Panc1 (cell line): ENCODE data around the gene FIS1. TPM values are rescaled to one million over a fixed set of nuclear protein-coding genes. Genes with fewer than 3 reads are reported as not detected.

Source experiments
- ATAC-seq: fragments of 200-7000 bp; cut with Tn5 transposase; 2 replicates; pipeline ENCODE4 v1.9.1; 2020; ENCODE audit warnings: mild to moderate bottlenecking, moderate library complexity
- BruUV-seq: library from RNA; stranded (reverse); fragments of 400-500 nt; replicated peaks from 2 replicates; lab custom pipeline; 2021; lab: Mats Ljungman, UMichigan
- CTCF ChIA-PET: fragments of 300-600 bp; sonication (Branson Sonifier 250); formaldehyde crosslinking; loops from one replicate; lab custom pipeline; 2022; ENCODE audit warnings: antibody characterized with exemption; lab: Charles Lee
- POLR2A ChIA-PET: fragments of 300-600 bp; sonication (Branson Sonifier 250); formaldehyde crosslinking; loops from one replicate; lab custom pipeline; 2022; ENCODE audit warnings: antibody characterized with exemption; lab: Charles Lee
- DNase-seq: peaks from one replicate; pipeline ENCODE4 v3.0.0-alpha.2; 2010; ENCODE audit warnings: low read depth, low spot score
- H3K27ac ChIP-seq: 2 replicates; pipeline ENCODE4 v1.5.1; 2011; ENCODE audit warnings: mild to moderate bottlenecking, low read length, inconsistent platforms
- H3K27me3 ChIP-seq: fragments of 200-500 bp; sonication (Bioruptor generic); 2 replicates; pipeline ENCODE4 v1.6.0; 2014; ENCODE audit warnings: low read length, inconsistent platforms; ENCODE audit not compliant: control insufficient read depth, insufficient read depth
- H3K36me3 ChIP-seq: fragments of 200-500 bp; sonication (Bioruptor generic); 2 replicates; pipeline ENCODE4 v1.5.1; 2014; ENCODE audit warnings: inconsistent platforms, mild to moderate bottlenecking, low read length, moderate library complexity; ENCODE audit not compliant: control insufficient read depth, insufficient read depth
- H3K4me1 ChIP-seq: 2 replicates; pipeline ENCODE4 v1.5.1; 2011; ENCODE audit warnings: inconsistent platforms, mild to moderate bottlenecking, low read length, moderate library complexity; ENCODE audit not compliant: control insufficient read depth, insufficient read depth
- H3K4me3 ChIP-seq, 2 experiments: 2 replicates each; pipeline ENCODE4 v1.5.1; 2011 to 2012; ENCODE audit warnings: low read depth in 2 of 2, low read length in 2 of 2, mild to moderate bottlenecking in 2 of 2, inconsistent platforms in 1 of 2, moderate library complexity in 1 of 2
- H3K9me3 ChIP-seq: fragments of 200-500 bp; sonication (Bioruptor generic); 2 replicates; pipeline ENCODE4 v1.5.1; 2014; ENCODE audit warnings: low read depth, mild to moderate bottlenecking, inconsistent platforms, low read length, moderate library complexity; ENCODE audit not compliant: control insufficient read depth, insufficient read depth
- POLR2AphosphoS5 ChIP-seq: IDR thresholded peaks from 2 replicates; pipeline ENCODE4 v1.6.1; 2012; ENCODE audit warnings: mild to moderate bottlenecking, low read depth, low read length, moderate library complexity
- SIN3A ChIP-seq: IDR thresholded peaks from 2 replicates; pipeline ENCODE4 v1.6.1; 2012; ENCODE audit warnings: low read depth, mild to moderate bottlenecking, low read length, moderate library complexity, borderline replicate concordance; ENCODE audit not compliant: insufficient read depth
- TCF7L2 ChIP-seq: IDR thresholded peaks from 2 replicates; pipeline ENCODE4 v1.6.1; 2011; ENCODE audit warnings: mild to moderate bottlenecking, low read depth, low read length, inconsistent platforms
- in situ Hi-C: cut with HindIII; loops from 2 replicates; pipeline ENCODE4 v1.10.0; 2016; ENCODE audit warnings: low sequenced_read_pairs, low pct_unique_long_range_greater_than_20kb
- intact Hi-C: fragments of 100-400 bp; cut with micrococcal nuclease; formaldehyde crosslinking; loops from one replicate; pipeline ENCODE4 v1.10.0; 2022; ENCODE audit not compliant: unreplicated experiment
- total RNA-seq: library from RNA; stranded (reverse); gene quantifications from one replicate; pipeline ENCODE4 v1.2.1, GENCODE V29; 2021; ENCODE audit not compliant: unreplicated experiment
- TF ChIP-seq, protein P1 (sequence below), 2 experiments: IDR thresholded peaks; 2 replicates each; pipeline ENCODE4 v1.6.1; 2011 to 2012; ENCODE audit warnings: low read depth in 2 of 2, control low read depth in 1 of 2, low read length in 1 of 2, mild to moderate bottlenecking in 1 of 2, moderate library complexity in 1 of 2; ENCODE audit not compliant: insufficient read depth in 1 of 2
- TF ChIP-seq, protein P2 (sequence below): fragments of 450-650 bp; IDR thresholded peaks from 2 replicates; pipeline ENCODE4 v1.5.1; 2017; ENCODE audit warnings: mild to moderate bottlenecking

Gene FIS1
- total RNA-seq, 1 experiment from 2014 or later: 110 TPM

GRCh38 chr7:101233907-101234547 lies 10.9 kb downstream of the FIS1 start:
- ChIA-PET POLR2A (no interaction called here), CTCF (no interaction called here)
- Histone ChIP-seq H3K9me3 (no peaks in the 10 kb centered on the region), H3K27me3 (no peaks in the 10 kb centered on the region), H3K27ac (no peak overlapping the region), H3K36me3 (no peaks in the 10 kb centered on the region), H3K4me1 (peaks cover 6% of the 10 kb centered on the region; the same call in 1 of the 2 replicates), H3K4me3 (no peak overlapping the region)
- DNase-seq (no peak), ATAC-seq (no peak)
- in situ Hi-C loops (no loop called here), intact Hi-C loops (no loop called here)
- TF ChIP-seq, protein P1, sequence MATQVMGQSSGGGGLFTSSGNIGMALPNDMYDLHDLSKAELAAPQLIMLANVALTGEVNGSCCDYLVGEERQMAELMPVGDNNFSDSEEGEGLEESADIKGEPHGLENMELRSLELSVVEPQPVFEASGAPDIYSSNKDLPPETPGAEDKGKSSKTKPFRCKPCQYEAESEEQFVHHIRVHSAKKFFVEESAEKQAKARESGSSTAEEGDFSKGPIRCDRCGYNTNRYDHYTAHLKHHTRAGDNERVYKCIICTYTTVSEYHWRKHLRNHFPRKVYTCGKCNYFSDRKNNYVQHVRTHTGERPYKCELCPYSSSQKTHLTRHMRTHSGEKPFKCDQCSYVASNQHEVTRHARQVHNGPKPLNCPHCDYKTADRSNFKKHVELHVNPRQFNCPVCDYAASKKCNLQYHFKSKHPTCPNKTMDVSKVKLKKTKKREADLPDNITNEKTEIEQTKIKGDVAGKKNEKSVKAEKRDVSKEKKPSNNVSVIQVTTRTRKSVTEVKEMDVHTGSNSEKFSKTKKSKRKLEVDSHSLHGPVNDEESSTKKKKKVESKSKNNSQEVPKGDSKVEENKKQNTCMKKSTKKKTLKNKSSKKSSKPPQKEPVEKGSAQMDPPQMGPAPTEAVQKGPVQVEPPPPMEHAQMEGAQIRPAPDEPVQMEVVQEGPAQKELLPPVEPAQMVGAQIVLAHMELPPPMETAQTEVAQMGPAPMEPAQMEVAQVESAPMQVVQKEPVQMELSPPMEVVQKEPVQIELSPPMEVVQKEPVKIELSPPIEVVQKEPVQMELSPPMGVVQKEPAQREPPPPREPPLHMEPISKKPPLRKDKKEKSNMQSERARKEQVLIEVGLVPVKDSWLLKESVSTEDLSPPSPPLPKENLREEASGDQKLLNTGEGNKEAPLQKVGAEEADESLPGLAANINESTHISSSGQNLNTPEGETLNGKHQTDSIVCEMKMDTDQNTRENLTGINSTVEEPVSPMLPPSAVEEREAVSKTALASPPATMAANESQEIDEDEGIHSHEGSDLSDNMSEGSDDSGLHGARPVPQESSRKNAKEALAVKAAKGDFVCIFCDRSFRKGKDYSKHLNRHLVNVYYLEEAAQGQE (IDR thresholded peaks at IDR 0.05; ENCODE audit: insufficient read depth in 1 of 2, low read depth in 2 of 2, low read length in 1 of 2): no peak
- no peak for TF ChIP-seq POLR2AphosphoS5
- no peak for TF ChIP-seq TCF7L2
- TF ChIP-seq SIN3A: no peak
- TF ChIP-seq, protein P2, sequence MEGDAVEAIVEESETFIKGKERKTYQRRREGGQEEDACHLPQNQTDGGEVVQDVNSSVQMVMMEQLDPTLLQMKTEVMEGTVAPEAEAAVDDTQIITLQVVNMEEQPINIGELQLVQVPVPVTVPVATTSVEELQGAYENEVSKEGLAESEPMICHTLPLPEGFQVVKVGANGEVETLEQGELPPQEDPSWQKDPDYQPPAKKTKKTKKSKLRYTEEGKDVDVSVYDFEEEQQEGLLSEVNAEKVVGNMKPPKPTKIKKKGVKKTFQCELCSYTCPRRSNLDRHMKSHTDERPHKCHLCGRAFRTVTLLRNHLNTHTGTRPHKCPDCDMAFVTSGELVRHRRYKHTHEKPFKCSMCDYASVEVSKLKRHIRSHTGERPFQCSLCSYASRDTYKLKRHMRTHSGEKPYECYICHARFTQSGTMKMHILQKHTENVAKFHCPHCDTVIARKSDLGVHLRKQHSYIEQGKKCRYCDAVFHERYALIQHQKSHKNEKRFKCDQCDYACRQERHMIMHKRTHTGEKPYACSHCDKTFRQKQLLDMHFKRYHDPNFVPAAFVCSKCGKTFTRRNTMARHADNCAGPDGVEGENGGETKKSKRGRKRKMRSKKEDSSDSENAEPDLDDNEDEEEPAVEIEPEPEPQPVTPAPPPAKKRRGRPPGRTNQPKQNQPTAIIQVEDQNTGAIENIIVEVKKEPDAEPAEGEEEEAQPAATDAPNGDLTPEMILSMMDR: no peak
- no TSS peak for BruUV-seq

- Histone ChIP-seq H3K9me3 (no peaks in the 10 kb centered on the region), H3K4me1 (peaks cover 6% of the 10 kb centered on the region; the same call in 1 of the 2 replicates), H3K27me3 (no peaks in the 10 kb centered on the region), H3K36me3 (no peaks in the 10 kb centered on the region), H3K27ac (peak overlapping the region; percentile 49), H3K4me3 (peak overlapping the region; percentile 42 to 55)
- in situ Hi-C loops: no loop called here
- POLR2A ChIA-PET: no interaction called here
- TF ChIP-seq, protein P1 (IDR thresholded peaks at IDR 0.05; ENCODE audit: insufficient read depth in 1 of 2, low read depth in 2 of 2, low read length in 1 of 2): no peak
- TF ChIP-seq, protein P2: no peak
- no peak for TF ChIP-seq TCF7L2
- no peak for TF ChIP-seq SIN3A
- TF ChIP-seq POLR2AphosphoS5: no peak
- BruUV-seq: no TSS peak
- intact Hi-C loops: no loop called here
- CTCF ChIA-PET: interaction anchor here (0.9 kb wide), 1 partner anchor 51 kb away, joined by 3 read pairs; no protein-coding TSS in a partner anchor
- ATAC-seq (peak; percentile 75), DNase-seq (no peak)
Measured at GRCh38 chr7:101232141-101232850, 12.6 kb downstream of the FIS1 start.
